Ascending aorta (tissue), 2 donors: ENCODE results near the gene NCSTN. TPM values are rescaled to one million over a fixed set of nuclear protein-coding genes. Genes with fewer than 3 reads are reported as not detected.

Experiments
- DNase-seq, 2 donors: peaks; one replicate each; pipeline ENCODE4 v3.0.0-alpha.2; 2019; ENCODE audit warnings: low spot score in 2 of 2
- H3K27ac ChIP-seq, 2 donors: fragments of 200-600 bp; sonication (generic); one replicate each; pipeline ENCODE4 v1.5.1; 2016 to 2017; ENCODE audit warnings: mild to moderate bottlenecking in 1 of 2
- H3K27me3 ChIP-seq: fragments of 200-600 bp; sonication (generic); one replicate; pipeline ENCODE4 v1.5.1; 2017
- H3K36me3 ChIP-seq, 2 donors: fragments of 200-600 bp; sonication (generic); one replicate each; pipeline ENCODE4 v1.5.1; 2016
- H3K4me1 ChIP-seq, 2 donors: fragments of 200-600 bp; sonication (generic); one replicate each; pipeline ENCODE4 v1.5.1; 2016 to 2017; ENCODE audit warnings: mild to moderate bottlenecking in 1 of 2
- H3K4me3 ChIP-seq, 2 donors: fragments of 200-600 bp; sonication (generic); one replicate each; pipeline ENCODE4 v1.5.1; 2016 to 2017; ENCODE audit warnings: mild to moderate bottlenecking in 1 of 2
- H3K9me3 ChIP-seq, 2 donors: fragments of 200-600 bp; sonication (generic); one replicate each; pipeline ENCODE4 v1.5.1; 2016
- intact Hi-C: fragments of 100-400 bp; cut with DNase I; formaldehyde crosslinking; loops from one replicate; pipeline ENCODE4 v1.15.1; 2023
- total RNA-seq: library from RNA; depleted of rRNA; stranded (reverse); fragments of >200 nt; gene quantifications from one replicate; pipeline ENCODE4 v1.1.0, GENCODE V29; 2016
- TF ChIP-seq, protein P1 (sequence below), 3 experiments: fragments of 200-600 bp in 2 of 3; fragments of 450-650 bp in 1 of 3; sonication (generic) in 2 of 3; IDR thresholded peaks; one replicate each; pipeline ENCODE4 v1.5.1; 2016 to 2019; ENCODE audit warnings: antibody characterized with exemption in 3 of 3, mild to moderate bottlenecking in 1 of 3, moderate library complexity in 1 of 3

NCSTN gene
- 141 TPM for total RNA-seq

DNA sequence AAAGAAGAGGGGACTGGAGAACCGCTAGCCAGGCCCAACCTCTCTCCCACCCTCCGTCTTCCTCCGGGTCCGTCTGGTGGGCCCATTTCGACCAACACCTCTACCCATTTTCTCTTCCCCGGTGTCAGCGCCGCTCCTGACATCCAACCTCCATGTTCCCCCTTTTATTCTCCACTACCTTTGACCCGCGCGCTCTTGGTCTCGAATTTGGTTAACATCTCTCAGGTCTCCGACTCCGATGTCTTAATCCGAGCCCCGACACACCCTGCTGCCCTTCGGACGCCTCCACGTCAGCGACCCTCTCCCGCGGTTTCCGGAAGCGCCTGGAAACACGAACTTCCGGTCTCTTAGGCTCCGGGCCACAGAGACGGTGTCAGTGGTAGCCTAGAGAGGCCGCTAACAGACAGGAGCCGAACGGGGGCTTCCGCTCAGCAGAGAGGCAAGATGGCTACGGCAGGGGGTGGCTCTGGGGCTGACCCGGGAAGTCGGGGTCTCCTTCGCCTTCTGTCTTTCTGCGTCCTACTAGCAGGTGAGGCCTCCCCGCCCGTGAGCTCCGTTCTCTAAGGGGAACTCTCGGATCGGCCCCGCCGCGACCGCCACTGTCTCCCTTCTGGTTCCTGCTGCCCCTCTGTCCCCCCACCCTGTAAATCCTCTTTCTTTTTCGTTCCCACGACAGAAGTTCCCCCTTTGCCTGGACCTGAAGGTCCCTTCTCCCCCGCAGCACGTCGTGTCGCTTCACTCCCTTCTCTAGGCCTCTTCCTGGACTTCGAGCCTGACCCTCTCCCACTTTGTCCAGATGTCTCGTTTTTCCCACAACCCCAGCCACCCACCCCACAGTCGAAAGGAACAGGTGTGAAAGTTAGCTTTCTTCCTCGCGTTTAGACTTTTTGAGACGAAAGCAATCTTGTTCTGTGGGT lies at the start of gene NCSTN, which contains the start of gene COPA:
Gene NCSTN, plus strand, starts transcription at position 431 of the 917 bp plus-strand sequence. Its CDS starts 14 bp downstream, at position 445.
Gene COPA, minus strand, starts transcription at position 298 of the 917 bp plus-strand sequence. Its CDS starts 80 bp downstream, at position 218.
- peak; percentile 71 to 97 for DNase-seq
- peak within 1 kb of the TSS; percentile 56 to 87 for H3K4me3 ChIP-seq
- no peaks in the 10 kb centered on the region for H3K9me3 ChIP-seq
- H3K27ac ChIP-seq: peak within 1 kb of the TSS; percentile 89 to 92
- H3K36me3 ChIP-seq: peaks cover 12 to 40% of the 10 kb centered on the region in 2 donors
- intact Hi-C loops: loop anchor here (5.0 to 10.0 kb wide), 5 partner anchors 51 to 1409 kb away; partner anchors contain the start of genes IGSF8, UFC1 and USP21
- peaks cover 0 to 20% of the 10 kb centered on the region in 2 donors for H3K4me1 ChIP-seq
- TF ChIP-seq, protein P1, sequence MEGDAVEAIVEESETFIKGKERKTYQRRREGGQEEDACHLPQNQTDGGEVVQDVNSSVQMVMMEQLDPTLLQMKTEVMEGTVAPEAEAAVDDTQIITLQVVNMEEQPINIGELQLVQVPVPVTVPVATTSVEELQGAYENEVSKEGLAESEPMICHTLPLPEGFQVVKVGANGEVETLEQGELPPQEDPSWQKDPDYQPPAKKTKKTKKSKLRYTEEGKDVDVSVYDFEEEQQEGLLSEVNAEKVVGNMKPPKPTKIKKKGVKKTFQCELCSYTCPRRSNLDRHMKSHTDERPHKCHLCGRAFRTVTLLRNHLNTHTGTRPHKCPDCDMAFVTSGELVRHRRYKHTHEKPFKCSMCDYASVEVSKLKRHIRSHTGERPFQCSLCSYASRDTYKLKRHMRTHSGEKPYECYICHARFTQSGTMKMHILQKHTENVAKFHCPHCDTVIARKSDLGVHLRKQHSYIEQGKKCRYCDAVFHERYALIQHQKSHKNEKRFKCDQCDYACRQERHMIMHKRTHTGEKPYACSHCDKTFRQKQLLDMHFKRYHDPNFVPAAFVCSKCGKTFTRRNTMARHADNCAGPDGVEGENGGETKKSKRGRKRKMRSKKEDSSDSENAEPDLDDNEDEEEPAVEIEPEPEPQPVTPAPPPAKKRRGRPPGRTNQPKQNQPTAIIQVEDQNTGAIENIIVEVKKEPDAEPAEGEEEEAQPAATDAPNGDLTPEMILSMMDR (IDR thresholded peaks at IDR 0.05): no peak
- H3K27me3 ChIP-seq: no peaks in the 10 kb centered on the region

DNA sequence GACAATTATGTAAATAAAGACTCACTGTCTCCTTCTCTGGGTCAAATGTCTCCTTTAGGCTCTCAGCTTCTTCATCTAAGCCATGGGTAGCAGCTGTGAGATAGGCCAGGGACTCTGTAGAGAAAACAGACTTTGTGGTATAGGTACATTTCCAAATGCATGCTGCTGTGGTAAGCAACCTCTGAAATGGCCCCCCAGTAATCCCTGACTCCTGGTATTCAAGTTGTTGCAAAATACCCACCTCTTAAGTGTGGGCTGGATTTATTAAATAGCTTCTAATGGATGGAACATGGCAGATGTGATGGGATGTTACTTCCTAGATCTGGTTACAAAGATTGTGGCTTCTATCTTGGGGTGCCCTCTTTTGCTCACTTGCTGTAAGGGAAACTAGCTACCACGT lies 47.1 kb upstream of the NCSTN start:
- peaks cover 86 to 90% of the 10 kb centered on the region in 2 donors for H3K36me3 ChIP-seq
- intact Hi-C loops: no loop called here
- DNase-seq: no peak

DNA sequence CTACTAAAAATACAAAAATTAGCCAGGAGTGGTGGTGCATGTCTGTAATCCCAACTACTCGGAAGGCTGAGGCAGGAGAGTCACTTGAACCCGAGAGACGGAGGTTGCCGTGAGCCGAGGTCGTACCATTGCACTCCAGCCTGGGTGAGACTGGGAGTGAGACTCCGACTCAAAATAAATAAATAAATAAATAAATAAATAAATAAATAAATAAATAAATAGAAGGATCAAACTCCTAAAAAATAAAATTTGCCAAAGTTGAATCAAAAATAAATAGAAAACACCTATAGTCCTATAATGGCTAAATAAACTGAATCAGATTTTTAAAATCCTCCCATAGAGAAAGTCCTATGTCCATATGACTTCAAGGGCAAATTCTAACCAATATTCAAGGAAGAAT lies 43.0 kb upstream of the NCSTN start:
- intact Hi-C loops: no loop called here
- Histone ChIP-seq H3K4me1 (no peaks in the 10 kb centered on the region), H3K9me3 (no peaks in the 10 kb centered on the region), H3K27me3 (no peaks in the 10 kb centered on the region), H3K27ac (no peak overlapping the region), H3K36me3 (peaks cover 67 to 79% of the 10 kb centered on the region in 2 donors), H3K4me3 (no peak overlapping the region)
- no peak for DNase-seq
- TF ChIP-seq, protein P1 (IDR thresholded peaks at IDR 0.05): no peak

More for the DNA sequence above, 47.1 kb upstream of the NCSTN start:
- Histone ChIP-seq H3K9me3 (no peaks in the 10 kb centered on the region), H3K27me3 (no peaks in the 10 kb centered on the region), H3K4me3 (no peak overlapping the region), H3K4me1 (no peaks in the 10 kb centered on the region), H3K27ac (no peak overlapping the region)
- TF ChIP-seq, protein P1 (IDR thresholded peaks at IDR 0.05): no peak

DNA sequence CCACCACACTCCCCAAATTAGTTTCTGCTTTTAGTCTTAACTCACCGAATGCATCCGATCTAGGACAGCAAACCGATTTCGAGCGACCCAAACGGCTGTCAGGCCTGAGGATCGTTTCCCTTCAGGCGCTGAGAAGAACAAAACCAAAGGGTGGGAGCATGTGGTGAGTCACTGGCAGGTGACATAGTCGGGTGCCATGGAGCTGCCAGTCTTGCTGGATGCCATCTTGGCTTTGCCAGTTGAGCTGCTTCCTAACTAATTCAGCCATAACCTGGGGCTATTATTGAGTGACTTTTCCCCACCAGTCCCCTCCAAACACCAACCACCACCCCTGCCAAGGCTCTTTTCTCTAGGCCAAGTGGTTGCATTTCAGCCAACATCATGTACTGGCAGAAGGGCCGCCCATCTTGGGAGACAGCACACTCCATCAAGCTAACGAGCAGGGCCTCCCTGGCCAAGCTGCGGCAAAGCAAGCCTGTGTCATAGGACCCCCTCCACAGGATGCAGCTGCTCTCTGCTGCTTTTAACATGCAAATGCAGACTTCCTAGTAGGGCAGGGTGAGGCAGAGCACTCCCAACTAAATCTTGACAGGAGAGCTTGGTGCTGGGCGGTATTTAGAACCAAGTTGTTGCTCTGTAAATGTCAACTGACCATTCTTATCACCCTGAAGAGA lies 35.9 kb upstream of the NCSTN start:
- TF ChIP-seq, protein P1 (IDR thresholded peaks at IDR 0.05): no peak
- DNase-seq: no peak
- no peak overlapping the region for H3K27ac ChIP-seq
- intact Hi-C loops: no loop called here
- no peaks in the 10 kb centered on the region for H3K9me3 ChIP-seq
- H3K4me3 ChIP-seq: no peak overlapping the region
- no peaks in the 10 kb centered on the region for H3K4me1 ChIP-seq
- H3K27me3 ChIP-seq: no peaks in the 10 kb centered on the region
- H3K36me3 ChIP-seq: peaks cover 94 to 95% of the 10 kb centered on the region in 2 donors

DNA sequence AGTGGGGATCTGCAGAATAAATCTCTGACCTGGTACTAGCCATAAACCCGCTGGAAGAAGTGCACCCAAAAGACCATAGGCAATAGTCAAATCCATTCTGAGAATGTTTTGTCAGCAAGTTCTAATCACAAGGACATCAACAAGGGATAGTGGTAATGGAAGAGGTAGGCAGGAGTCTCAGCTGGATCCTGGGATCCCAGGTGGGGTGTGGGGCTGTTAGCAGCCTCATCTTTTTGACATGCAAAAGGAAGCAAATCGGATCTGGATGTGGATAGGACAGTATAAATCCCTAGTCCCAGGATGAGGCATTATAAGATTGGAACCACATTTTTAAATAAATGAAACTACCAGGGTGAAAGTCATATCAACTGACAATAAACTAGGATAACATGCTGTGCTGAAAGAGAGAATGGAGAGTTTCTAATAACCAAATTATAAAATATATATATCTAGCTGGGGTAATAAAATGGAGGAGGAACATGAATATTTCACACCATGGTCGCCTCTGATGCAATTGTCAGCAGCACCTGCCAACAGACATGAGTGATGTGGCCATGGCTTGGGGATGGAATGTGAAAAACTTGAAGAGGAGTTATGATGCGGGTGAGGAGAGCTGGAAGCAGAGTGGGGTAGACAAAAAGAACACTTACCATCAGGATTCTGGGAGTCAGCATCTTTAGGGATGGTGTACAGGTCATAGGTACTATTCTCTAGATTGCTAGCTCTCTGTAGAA lies 34.6 kb upstream of the NCSTN start:
- no peak overlapping the region for H3K4me3 ChIP-seq
- no peaks in the 10 kb centered on the region for H3K27me3 ChIP-seq
- DNase-seq: no peak
- intact Hi-C loops: no loop called here
- TF ChIP-seq, protein P1 (IDR thresholded peaks at IDR 0.05): no peak
- H3K27ac ChIP-seq: no peak overlapping the region
- H3K9me3 ChIP-seq: no peaks in the 10 kb centered on the region
- H3K4me1 ChIP-seq: no peaks in the 10 kb centered on the region
- H3K36me3 ChIP-seq: peaks cover 98% of the 10 kb centered on the region in 2 donors
